ENCODE measurements around the gene KLHL40. TPM values are rescaled to one million over a fixed set of nuclear protein-coding genes. Genes with fewer than 3 reads are reported as not detected.

KLHL40 gene
- total RNA-seq, 3 donors from 2014 or later (not counting 1 experiment from before 2014, with no cell fraction given): not detected

GRCh38 chr3:42689421-42690014 lies 4.2 kb downstream of the KLHL40 start:
- 81% methylated on average over 9 of the region's 9 CpGs for WGBS (ENCODE audit: insufficient coverage)
- H3K9me3 Mint-ChIP-seq: no peaks in the 10 kb centered on the region

GRCh38 chr3:42690191-42690590 lies 4.9 kb downstream of the KLHL40 start:
- H3K36me3 Mint-ChIP-seq: no peaks in the 10 kb centered on the region
- intact Hi-C loops (cut with micrococcal nuclease): no loop called here
- no peaks in the 10 kb centered on the region for H3K9me3 ChIP-seq (ENCODE audit: control insufficient read depth, insufficient read depth, low read length)
- H3K4me1 ChIP-seq (ENCODE audit: control insufficient read depth, insufficient read depth, low read length): no peaks in the 10 kb centered on the region
- H3K27ac ChIP-seq (ENCODE audit: low read length): no peak overlapping the region
- 79% methylated on average over 7 of the region's 7 CpGs for WGBS (ENCODE audit: insufficient coverage)
- peaks cover 0 to 8% of the 10 kb centered on the region in 2 donors for H3K27me3 Mint-ChIP-seq (ENCODE audit: low read depth in 2 of 2)
- no peaks in the 10 kb centered on the region for H3K36me3 ChIP-seq (ENCODE audit: control insufficient read depth, insufficient read depth, low read length)
- H3K27me3 ChIP-seq (ENCODE audit: control insufficient read depth, insufficient read depth, low read length): no peaks in the 10 kb centered on the region
- no peak overlapping the region for H3K4me3 ChIP-seq (ENCODE audit: low read length)
- H3K27ac Mint-ChIP-seq: no peak overlapping the region
- peaks cover 0 to 5% of the 10 kb centered on the region in 2 donors for H3K4me1 Mint-ChIP-seq
- no peak for ATAC-seq
- no peak for DNase-seq
- no peaks in the 10 kb centered on the region for H3K9me3 Mint-ChIP-seq
- TF ChIP-seq CTCF (IDR thresholded peaks at IDR 0.05): no peak
- H3K4me3 Mint-ChIP-seq: no peak overlapping the region

More at GRCh38 chr3:42689421-42690014, 4.2 kb downstream of the KLHL40 start:
- Histone ChIP-seq H3K27ac (ENCODE audit: low read length) (no peak overlapping the region), H3K4me1 (ENCODE audit: control insufficient read depth, insufficient read depth, low read length) (no peaks in the 10 kb centered on the region), H3K36me3 (ENCODE audit: control insufficient read depth, insufficient read depth, low read length) (no peaks in the 10 kb centered on the region), H3K4me3 (ENCODE audit: low read length) (no peak overlapping the region), H3K9me3 (ENCODE audit: control insufficient read depth, insufficient read depth, low read length) (no peaks in the 10 kb centered on the region), H3K27me3 (ENCODE audit: control insufficient read depth, insufficient read depth, low read length) (no peaks in the 10 kb centered on the region)
- H3K4me1 Mint-ChIP-seq: peaks cover 0 to 5% of the 10 kb centered on the region in 2 donors
- H3K36me3 Mint-ChIP-seq: no peaks in the 10 kb centered on the region
- no peak overlapping the region for H3K4me3 Mint-ChIP-seq
- DNase-seq (no peak), ATAC-seq (no peak)
- intact Hi-C loops (cut with micrococcal nuclease): no loop called here
- no peak overlapping the region for H3K27ac Mint-ChIP-seq
- peaks cover 0 to 8% of the 10 kb centered on the region in 2 donors for H3K27me3 Mint-ChIP-seq (ENCODE audit: low read depth in 2 of 2)
- no peak for TF ChIP-seq CTCF (IDR thresholded peaks at IDR 0.05)

- WGBS (ENCODE audit: insufficient coverage): 83% methylated on average over 10 of the region's 10 CpGs
- DNase-seq (no peak), ATAC-seq (no peak)
- Histone ChIP-seq H3K27me3 (ENCODE audit: control insufficient read depth, insufficient read depth, low read length) (no peaks in the 10 kb centered on the region), H3K36me3 (ENCODE audit: control insufficient read depth, insufficient read depth, low read length) (no peaks in the 10 kb centered on the region), H3K4me1 (ENCODE audit: control insufficient read depth, insufficient read depth, low read length) (no peaks in the 10 kb centered on the region), H3K4me3 (ENCODE audit: low read length) (no peak overlapping the region), H3K27ac (ENCODE audit: low read length) (no peak overlapping the region), H3K9me3 (ENCODE audit: control insufficient read depth, insufficient read depth, low read length) (no peaks in the 10 kb centered on the region)
- Mint-ChIP-seq H3K27ac (no peak overlapping the region), H3K4me3 (no peak overlapping the region), H3K4me1 (peaks cover 0 to under 1% of the 10 kb centered on the region in 2 donors), H3K9me3 (no peaks in the 10 kb centered on the region), H3K27me3 (ENCODE audit: low read depth in 2 of 2) (peaks cover 0 to 8% of the 10 kb centered on the region in 2 donors), H3K36me3 (no peaks in the 10 kb centered on the region)
- intact Hi-C loops (cut with micrococcal nuclease): no loop called here
- no peak for TF ChIP-seq CTCF (IDR thresholded peaks at IDR 0.05)
Observed at GRCh38 chr3:42690766-42691680, 5.7 kb downstream of the KLHL40 start.
